ENCODE measurements around the gene ETV3. TPM values are rescaled to one million over a fixed set of nuclear protein-coding genes. Genes with fewer than 3 reads are reported as not detected.
A peak's percentile ranks its signal among the peaks of the same experiment; 100 is the strongest.

ETV3 gene
- total and polyA plus RNA-seq, 10 of the 15 experiments (the other 5 are each of a cell fraction or from before 2014, with no cell fraction given): 1.7 to 13.8 (median 7.2) TPM

- peak; percentile 85 for FAIRE-seq
- intact Hi-C loops (cut with micrococcal nuclease; ENCODE audit: unreplicated experiment): loop anchor here (1.0 to 5.0 kb wide), 2 partner anchors 47 to 66 kb away; partner anchors contain the start of gene ETV3
Observed at GRCh38 chr1:157090196-157090647, 48.0 kb downstream of the ETV3 start.

More at GRCh38 chr1:157090196-157090647, 48.0 kb downstream of the ETV3 start:
- 0% methylated on average over 10 of the region's 10 CpGs for WGBS (ENCODE audit: insufficient coverage, insufficient replicate concordance, low lambda C conversion rate, missing lambda C conversion rate)
- BruUV-seq (replicated peaks): no TSS peak
- RAD21 ChIA-PET (ENCODE audit: unreplicated experiment): interaction anchor here (0.6 to 6.1 kb wide), 27 partner anchors 9 to 397 kb away, joined by 3 to 442 read pairs (median 5); partner anchors contain the start of gene ETV3L
- Histone ChIP-seq H3K36me3 (ENCODE audit: control insufficient read depth in 2 of 2, insufficient read depth in 2 of 2, low read length in 1 of 2) (no peaks in the 10 kb centered on the region), H3K9ac (ENCODE audit: control insufficient read depth, insufficient read depth, low read length) (no peak overlapping the region), H3K79me2 (ENCODE audit: control insufficient read depth, insufficient read depth, low read length) (no peaks in the 10 kb centered on the region), H3K4me1 (ENCODE audit: control insufficient read depth, insufficient read depth, low read length) (no peaks in the 10 kb centered on the region), H3K27ac (ENCODE audit: control insufficient read depth, insufficient read depth) (no peak overlapping the region), H3K4me2 (ENCODE audit: control insufficient read depth, insufficient read depth) (no peak overlapping the region), H3K9me3 (replicated peaks; ENCODE audit: control insufficient read depth, insufficient read depth, low read length) (no peaks in the 10 kb centered on the region), H3K27me3 (replicated peaks in 1 of 2; ENCODE audit: control insufficient read depth in 2 of 2, insufficient read depth in 2 of 2, low read length in 1 of 2) (no peaks in the 10 kb centered on the region; a peak in 1 of 4 replicates), H3K4me3 (no peak overlapping the region), H2AFZ (ENCODE audit: control insufficient read depth, low read depth, low read length) (no peak overlapping the region), H4K20me1 (ENCODE audit: control insufficient read depth, insufficient read depth) (no peaks in the 10 kb centered on the region)
- ATAC-seq (peak; percentile 98), DNase-seq (ENCODE audit: low read depth, low spot score) (no peak)
- in situ Hi-C loops (cut with MboI): loop anchor here (5.0 to 10.0 kb wide), 2 partner anchors 62 to 405 kb away; no protein-coding TSS in a partner anchor
- TF ChIP-seq RAD21 (IDR thresholded peaks at IDR 0.05; ENCODE audit: insufficient read depth, low read depth, low read length) (peak; percentile 97), ZBTB4 (CRISPR knock-in tag; IDR thresholded peaks at IDR 0.05) (no peak), SMC3 (IDR thresholded peaks at IDR 0.05; ENCODE audit: borderline replicate concordance, low read length) (peak; percentile 99), CTCF (IDR thresholded peaks at IDR 0.05 in 2 of 3, conservative IDR thresholded peaks at IDR 0.05 in 1 of 3; ENCODE audit: control insufficient read depth in 2 of 3, extremely low read depth in 1 of 3, insufficient read depth in 1 of 3, low read depth in 3 of 3, low read length in 3 of 3) (peak; percentile 93 to 96 (median 95)), YY1 (IDR thresholded peaks at IDR 0.05; ENCODE audit: low read depth, low read length) (peak; percentile 80), BHLHE40 (IDR thresholded peaks at IDR 0.05; ENCODE audit: borderline replicate concordance in 1 of 2, low read depth in 2 of 2, low read length in 1 of 2) (no peak), FOXM1 (IDR thresholded peaks at IDR 0.05; ENCODE audit: low read depth, low read length) (0 out of 2 replicates have a peak, but pooled peaks have one; percentile 28)
- POLR2A ChIA-PET: interaction anchor here (0.5 to 1.5 kb wide), 6 partner anchors 48 to 68 kb away, joined by 3 to 5 read pairs (median 4); no protein-coding TSS in a partner anchor
- SMC1A ChIA-PET (ENCODE audit: uncharacterized antibody, unreplicated experiment): interaction anchor here (0.6 to 10.1 kb wide), 27 partner anchors 8 to 431 kb away, joined by 3 to 383 read pairs (median 6); partner anchors contain the start of gene ETV3L
- CTCF ChIA-PET: interaction anchor here (0.5 to 14.4 kb wide), 49 partner anchors 9 to 873 kb away, joined by 3 to 715 read pairs (median 4); partner anchors contain the start of gene ETV3L

Measured in GM12878 (cell line).